WERI-Rb-1 (cell line): Measurements from ENCODE around the gene PCDHA10.
"Not testable (repeated sequence)": the region's sequence is repeated elsewhere in the genome, so short reads cannot be mapped to it uniquely, and the experiment has no call there.

Experiments
- DNase-seq: peaks from one replicate; pipeline ENCODE4 v3.0.0-alpha.2; 2020
- H3K27ac ChIP-seq: fragments of 250-450 bp; sonication (Bioruptor Pico); 2 replicates; pipeline ENCODE4 v1.5.1; 2020; ENCODE audit warnings: mild to moderate bottlenecking, moderate library complexity
- H3K27me3 ChIP-seq: fragments of 250-450 bp; sonication (Bioruptor Pico); 2 replicates; pipeline ENCODE4 v1.5.1; 2021; ENCODE audit warnings: mild to moderate bottlenecking, low read depth, moderate library complexity; ENCODE audit not compliant: insufficient read depth, severe bottlenecking
- H3K36me3 ChIP-seq: fragments of 250-450 bp; sonication (Bioruptor Pico); 2 replicates; pipeline ENCODE4 v1.5.1; 2020; ENCODE audit warnings: mild to moderate bottlenecking, moderate library complexity
- H3K4me3 ChIP-seq: 2 replicates; pipeline ENCODE4 v1.5.1; 2011; ENCODE audit warnings: low read depth, mild to moderate bottlenecking, control low read depth, low read length
- H3K9me3 ChIP-seq: fragments of 250-450 bp; sonication (Bioruptor Pico); 2 replicates; pipeline ENCODE4 v1.5.1; 2021; ENCODE audit warnings: mild to moderate bottlenecking, moderate library complexity; ENCODE audit not compliant: severe bottlenecking
- CTCF ChIP-seq: IDR thresholded peaks from 2 replicates; pipeline ENCODE4 v1.5.1; 2011; ENCODE audit warnings: low read depth, mild to moderate bottlenecking, control low read depth, inconsistent platforms, low read length

Gene PCDHA10

DNA sequence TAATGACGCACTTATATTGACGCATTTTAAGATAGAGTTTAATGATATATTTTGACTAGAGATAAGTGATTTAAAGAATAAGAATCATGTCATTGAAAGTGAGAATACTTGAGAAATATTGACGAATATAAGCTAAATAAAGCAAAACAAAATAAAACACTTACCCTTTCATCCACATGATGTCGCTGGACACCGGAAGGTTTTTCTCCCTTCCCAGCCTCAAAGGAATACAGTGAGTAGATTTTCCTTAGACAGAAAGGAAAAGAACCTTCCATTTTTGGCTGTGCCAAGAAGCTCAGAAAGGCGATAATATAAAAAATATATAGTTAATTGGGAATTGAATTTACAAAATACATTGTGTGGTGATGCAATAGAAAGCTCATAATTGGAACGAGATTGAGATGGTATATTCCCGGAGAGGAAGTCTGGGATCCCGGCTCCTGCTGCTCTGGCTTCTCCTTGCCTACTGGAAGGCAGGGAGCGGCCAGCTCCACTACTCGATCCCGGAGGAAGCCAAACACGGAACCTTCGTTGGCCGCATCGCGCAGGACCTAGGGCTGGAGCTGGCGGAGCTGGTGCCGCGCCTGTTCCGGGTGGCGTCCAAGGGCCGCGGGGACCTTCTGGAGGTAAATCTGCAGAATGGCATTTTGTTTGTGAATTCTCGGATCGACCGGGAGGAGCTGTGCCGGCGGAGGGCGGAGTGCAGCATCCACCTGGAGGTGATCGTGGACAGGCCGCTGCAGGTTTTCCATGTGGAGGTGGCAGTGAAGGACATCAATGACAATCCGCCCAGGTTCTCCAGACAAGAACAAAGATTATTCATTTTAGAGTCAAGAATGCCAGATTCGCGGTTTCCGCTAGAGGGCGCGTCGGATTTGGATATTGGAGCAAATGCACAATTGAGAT, 34.1 kb upstream of the PCDHA10 start, which contains the start of gene PCDHA5:
PCDHA5 (plus strand) TSS at position 239 of the 906 bp plus-strand sequence.
- no peak for TF ChIP-seq CTCF
- Histone ChIP-seq H3K27ac (no peak within 1 kb of the TSS), H3K9me3 (no peaks in the 10 kb centered on the region), H3K36me3 (peaks cover 4% of the 10 kb centered on the region; the same call in 1 of the 2 replicates), H3K4me3 (no peak within 1 kb of the TSS), H3K27me3 (no peaks in the 10 kb centered on the region)
- DNase-seq, result no peak

GRCh38 chr5:140822281-140822629, 33.4 kb upstream of the PCDHA10 start:
- Histone ChIP-seq H3K27me3 (no peaks in the 10 kb centered on the region), H3K36me3 (peaks cover 4% of the 10 kb centered on the region; the same call in 1 of the 2 replicates), H3K27ac (no peak overlapping the region), H3K9me3 (no peaks in the 10 kb centered on the region), H3K4me3 (no peak overlapping the region)
- no peak for TF ChIP-seq CTCF
- DNase-seq, result no peak

GRCh38 chr5:140822969-140823368, 32.7 kb upstream of the PCDHA10 start:
- not testable (repeated sequence) for H3K36me3 ChIP-seq, H3K27me3 ChIP-seq, H3K9me3 ChIP-seq, H3K4me3 ChIP-seq, DNase-seq, H3K27ac ChIP-seq

- Histone ChIP-seq H3K36me3 (peaks cover 4% of the 10 kb centered on the region; the same call in 1 of the 2 replicates), H3K27me3 (no peaks in the 10 kb centered on the region), H3K27ac (no peak overlapping the region), H3K9me3 (no peaks in the 10 kb centered on the region), H3K4me3 (no peak overlapping the region)
- no peak for TF ChIP-seq CTCF
- DNase-seq, result no peak
Observed at GRCh38 chr5:140823475-140823874, 32.2 kb upstream of the PCDHA10 start.

DNA sequence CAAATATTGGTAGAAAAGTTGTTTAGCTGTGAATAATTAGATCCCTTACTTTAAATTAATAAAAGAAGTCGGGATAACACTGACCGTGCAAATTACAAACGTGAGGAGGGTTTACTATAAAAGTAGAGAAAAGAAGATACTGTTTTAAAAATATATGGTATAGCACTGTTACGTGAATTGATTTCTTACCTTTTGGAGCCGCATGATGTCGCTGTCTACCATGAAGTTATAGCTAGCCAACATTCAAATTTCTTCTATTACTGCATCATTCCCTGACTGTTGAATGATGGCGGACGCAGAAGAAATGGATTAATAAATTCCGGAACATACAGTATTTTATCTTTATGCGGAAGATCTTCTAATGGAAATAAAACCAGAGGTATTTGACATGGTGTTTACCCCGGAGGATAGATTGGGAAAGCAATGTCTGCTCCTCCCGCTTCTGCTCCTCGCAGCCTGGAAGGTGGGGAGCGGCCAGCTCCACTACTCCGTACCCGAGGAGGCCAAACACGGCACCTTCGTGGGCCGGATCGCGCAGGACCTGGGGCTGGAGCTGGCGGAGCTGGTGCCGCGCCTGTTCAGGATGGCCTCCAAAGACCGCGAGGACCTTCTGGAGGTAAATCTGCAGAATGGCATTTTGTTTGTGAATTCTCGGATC, 27.9 kb upstream of the PCDHA10 start, which contains the start of gene PCDHA6:
PCDHA6 (plus strand) TSS at position 257 of the 658 bp plus-strand sequence; CDS start at position 389, 132 bp downstream.
- Histone ChIP-seq H3K4me3 (no peak within 1 kb of the TSS), H3K27me3 (no peaks in the 10 kb centered on the region), H3K36me3 (peaks cover 4% of the 10 kb centered on the region; the same call in 1 of the 2 replicates), H3K27ac (no peak within 1 kb of the TSS), H3K9me3 (peaks cover 3% of the 10 kb centered on the region)
- no peak for DNase-seq
- no peak for TF ChIP-seq CTCF

DNA sequence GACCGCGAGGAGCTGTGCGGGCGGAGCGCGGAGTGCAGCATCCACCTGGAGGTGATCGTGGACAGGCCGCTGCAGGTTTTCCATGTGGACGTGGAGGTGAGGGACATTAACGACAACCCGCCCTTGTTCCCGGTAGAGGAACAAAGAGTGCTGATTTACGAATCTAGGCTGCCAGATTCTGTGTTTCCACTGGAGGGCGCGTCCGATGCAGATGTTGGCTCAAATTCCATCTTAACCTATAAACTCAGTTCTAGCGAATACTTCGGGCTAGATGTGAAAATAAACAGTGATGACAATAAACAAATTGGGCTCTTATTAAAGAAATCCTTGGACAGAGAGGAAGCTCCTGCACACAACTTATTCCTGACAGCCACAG, 27.3 kb upstream of the PCDHA10 start:
- Histone ChIP-seq H3K9me3 (peaks cover 3% of the 10 kb centered on the region), H3K27me3 (no peaks in the 10 kb centered on the region), H3K36me3 (peaks cover 4% of the 10 kb centered on the region; the same call in 1 of the 2 replicates), H3K4me3 (no peak overlapping the region), H3K27ac (no peak overlapping the region)
- no peak for DNase-seq
- no peak for TF ChIP-seq CTCF

GRCh38 chr5:140829511-140830501, 25.9 kb upstream of the PCDHA10 start:
- not testable (repeated sequence) for H3K27me3 ChIP-seq, H3K36me3 ChIP-seq, H3K27ac ChIP-seq, DNase-seq, H3K9me3 ChIP-seq, H3K4me3 ChIP-seq
